Measurements from ENCODE around the gene DNMT3A. TPM values are rescaled to one million over a fixed set of nuclear protein-coding genes. Genes with fewer than 3 reads are reported as not detected.

The DNMT3A gene
- total RNA-seq, 1 donor from 2014 or later: 12.9 TPM

DNA sequence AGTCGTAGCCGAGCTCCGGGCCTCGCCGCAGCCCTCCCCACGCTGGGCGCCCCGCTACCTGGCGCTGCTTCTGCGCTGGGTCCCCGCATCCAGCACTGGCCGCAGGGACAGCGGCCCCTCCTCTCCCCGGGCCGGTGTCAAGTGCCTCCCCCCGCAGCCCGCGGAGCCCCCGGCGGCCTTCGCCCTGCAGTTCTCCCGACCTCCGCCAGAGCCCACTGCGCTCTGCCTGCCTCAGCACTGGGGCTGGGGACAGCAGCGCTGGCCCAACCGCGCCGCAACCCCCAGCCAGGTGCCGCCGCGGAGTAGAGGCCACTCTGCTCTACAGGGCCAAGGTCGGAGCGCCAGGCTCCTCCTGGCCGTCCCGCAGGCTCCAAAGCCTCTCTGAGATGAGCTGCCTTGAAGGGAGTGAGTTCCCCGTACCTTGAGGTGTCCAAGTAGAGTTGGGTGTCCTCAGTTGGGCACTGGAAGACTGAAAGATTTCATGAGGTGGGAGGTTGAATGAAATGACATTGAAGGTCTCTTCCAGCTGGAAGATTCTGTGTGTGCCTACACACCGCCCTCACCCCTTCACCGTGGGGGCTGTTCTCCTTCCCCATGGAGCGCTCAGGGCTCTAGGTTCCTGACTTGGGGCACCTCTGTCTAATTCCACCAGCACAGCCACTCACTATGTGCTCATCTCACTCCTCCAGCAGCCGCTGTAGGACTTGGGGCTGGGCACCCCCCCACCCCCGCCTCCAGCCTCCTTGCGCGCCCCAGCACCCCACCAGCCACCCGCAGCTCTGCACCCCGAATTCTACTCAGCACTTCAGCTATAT lies 854 bp upstream of the DNMT3A start:
- H3K4me3 ChIP-seq (ENCODE audit: low read depth, low read length): peak overlapping the region; percentile 50
- H3K36me3 ChIP-seq (ENCODE audit: control insufficient read depth, insufficient read depth, low read length): no peaks in the 10 kb centered on the region
- DNase-seq (ENCODE audit: low read depth): peak; percentile 41
- H3K27me3 ChIP-seq (ENCODE audit: control insufficient read depth, insufficient read depth, low read length): no peaks in the 10 kb centered on the region
- FAIRE-seq: no peak
- TF ChIP-seq CTCF (IDR thresholded peaks at IDR 0.05; ENCODE audit: insufficient read depth, low read length, severe bottlenecking): peak; percentile 95

DNA sequence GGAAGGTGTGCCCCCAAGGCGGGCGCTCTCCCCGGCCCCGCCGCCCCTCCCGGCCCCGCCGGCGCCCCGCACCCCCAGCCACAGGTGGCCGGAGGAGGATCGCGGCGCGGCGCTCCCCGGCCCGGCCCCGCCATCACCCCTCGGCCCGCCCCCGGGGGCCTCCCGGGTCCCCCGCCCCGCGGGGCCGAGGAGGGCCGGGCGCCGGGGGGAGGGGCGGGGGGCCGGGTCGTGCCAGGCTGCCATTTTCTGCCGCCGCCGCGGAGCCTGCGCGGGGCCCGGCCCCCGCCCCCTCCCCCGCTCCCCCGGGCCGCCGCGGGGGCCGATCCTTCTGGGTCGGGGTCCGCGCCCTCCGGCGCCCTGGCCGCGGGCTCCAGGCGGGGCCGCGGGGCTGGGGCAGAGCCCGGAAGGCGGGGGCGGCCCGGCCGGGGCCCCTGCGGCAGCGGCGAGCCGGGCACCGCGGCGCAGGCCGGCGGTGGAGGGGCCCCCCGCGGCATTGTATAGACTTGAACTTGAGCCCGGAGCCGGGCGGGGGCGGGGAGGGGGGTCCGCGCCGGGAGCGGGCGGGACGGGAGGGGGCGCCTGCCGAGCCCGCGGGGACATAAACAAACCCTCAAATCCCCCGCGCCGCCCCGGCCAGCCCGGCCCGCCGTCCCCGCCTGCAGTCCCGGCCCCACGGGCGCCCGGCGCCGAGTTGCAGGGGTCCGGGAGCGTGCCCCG lies 556 bp downstream of the DNMT3A start:
- Histone ChIP-seq H3K4me3 (ENCODE audit: low read depth, low read length) (peak overlapping the region; percentile 50), H3K36me3 (ENCODE audit: control insufficient read depth, insufficient read depth, low read length) (no peaks in the 10 kb centered on the region), H3K27me3 (ENCODE audit: control insufficient read depth, insufficient read depth, low read length) (no peaks in the 10 kb centered on the region)
- DNase-seq (ENCODE audit: low read depth) (no peak), FAIRE-seq (no peak)
- no peak for TF ChIP-seq CTCF (IDR thresholded peaks at IDR 0.05; ENCODE audit: insufficient read depth, low read length, severe bottlenecking)

DNA sequence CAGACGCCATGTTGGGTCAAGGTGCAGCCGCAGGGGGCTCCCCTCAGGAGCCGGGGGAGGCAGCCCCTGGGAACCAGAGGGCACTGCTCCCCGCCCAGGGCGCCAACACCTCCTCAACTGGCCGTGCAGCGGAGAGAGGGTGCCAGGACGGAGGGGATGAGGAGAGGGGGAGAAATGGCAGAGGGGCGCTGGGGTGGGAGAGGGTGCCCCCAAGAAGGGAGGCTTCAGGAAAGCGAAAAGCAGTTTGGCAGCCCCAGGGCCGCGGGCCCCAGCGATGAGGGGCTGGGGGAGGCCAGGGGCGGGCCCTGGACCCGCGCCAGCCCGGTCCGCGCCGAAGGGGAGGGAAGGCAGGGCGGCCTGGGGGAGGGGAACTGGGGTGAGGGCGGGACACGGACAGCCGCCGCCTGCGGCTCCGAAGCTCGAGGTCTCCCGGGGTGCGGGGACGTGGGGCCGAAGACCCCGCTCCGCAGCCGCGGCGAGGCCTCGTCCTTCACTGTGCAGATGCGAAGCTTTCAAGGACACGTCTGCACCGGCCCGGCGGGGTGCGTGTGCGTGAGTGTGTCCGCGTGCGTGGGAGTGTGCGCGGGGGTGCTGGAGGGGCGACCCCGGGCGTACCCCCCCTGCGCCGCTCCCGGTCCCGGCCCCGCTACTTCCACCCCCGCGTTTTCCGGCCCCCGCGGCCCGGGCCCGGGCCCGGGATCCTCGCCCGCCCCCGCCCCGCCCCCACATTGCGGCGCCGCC lies 1.4 kb downstream of the DNMT3A start:
- no peak for FAIRE-seq
- TF ChIP-seq CTCF (IDR thresholded peaks at IDR 0.05; ENCODE audit: insufficient read depth, low read length, severe bottlenecking): no peak
- Histone ChIP-seq H3K4me3 (ENCODE audit: low read depth, low read length) (peak overlapping the region; percentile 50), H3K27me3 (ENCODE audit: control insufficient read depth, insufficient read depth, low read length) (no peaks in the 10 kb centered on the region), H3K36me3 (ENCODE audit: control insufficient read depth, insufficient read depth, low read length) (no peaks in the 10 kb centered on the region)
- DNase-seq (ENCODE audit: low read depth): no peak

GRCh38 chr2:25339791-25340180 lies 1.9 kb downstream of the DNMT3A start:
- DNase-seq (ENCODE audit: low read depth) (no peak), FAIRE-seq (no peak)
- Histone ChIP-seq H3K4me3 (ENCODE audit: low read depth, low read length) (no peak overlapping the region), H3K36me3 (ENCODE audit: control insufficient read depth, insufficient read depth, low read length) (no peaks in the 10 kb centered on the region), H3K27me3 (ENCODE audit: control insufficient read depth, insufficient read depth, low read length) (no peaks in the 10 kb centered on the region)
- no peak for TF ChIP-seq CTCF (IDR thresholded peaks at IDR 0.05; ENCODE audit: insufficient read depth, low read length, severe bottlenecking)

- FAIRE-seq (no peak), DNase-seq (ENCODE audit: low read depth) (no peak)
- Histone ChIP-seq H3K27me3 (ENCODE audit: control insufficient read depth, insufficient read depth, low read length) (no peaks in the 10 kb centered on the region), H3K4me3 (ENCODE audit: low read depth, low read length) (no peak overlapping the region), H3K36me3 (ENCODE audit: control insufficient read depth, insufficient read depth, low read length) (no peaks in the 10 kb centered on the region)
- TF ChIP-seq CTCF (IDR thresholded peaks at IDR 0.05; ENCODE audit: insufficient read depth, low read length, severe bottlenecking): no peak
These were observed 2.5 kb downstream of the DNMT3A start for GRCh38 chr2:25339211-25339674.

Measured in bronchial epithelial cell (primary cell).